ENCODE results near the gene NACA2. TPM values are rescaled to one million over a fixed set of nuclear protein-coding genes. Genes with fewer than 3 reads are reported as not detected.

NACA2 gene
- total RNA-seq, 1 experiment from 2014 or later = not detected

- DNase-seq = no peak
- H3F3A ChIP-seq (ENCODE audit: insufficient read depth, low read depth) = no peaks in the 10 kb centered on the region
- intact Hi-C loops (cut with micrococcal nuclease; ENCODE audit: unreplicated experiment) = no loop called here
- no peaks in the 10 kb centered on the region for H3K9me3 ChIP-seq (ENCODE audit: insufficient read depth, low read depth)
- BruUV-seq (replicated peaks) = no TSS peak
- no peaks in the 10 kb centered on the region for H3K27me3 ChIP-seq (ENCODE audit: insufficient read depth, low read depth)
- H4K20me1 ChIP-seq (ENCODE audit: insufficient read depth) = no peaks in the 10 kb centered on the region
- no peak overlapping the region for H3K4me2 ChIP-seq
- no peaks in the 10 kb centered on the region for H3K9me2 ChIP-seq (ENCODE audit: insufficient read depth)
- H2AFZ ChIP-seq = no peak overlapping the region
- H3K36me3 ChIP-seq (ENCODE audit: low read depth) = no peaks in the 10 kb centered on the region
- ChIA-PET CTCF (interaction anchor here (0.6 kb wide), 1 partner anchor 20 kb away, joined by 4 read pairs; no protein-coding TSS in a partner anchor), POLR2A (ENCODE audit: unreplicated experiment) (no interaction called here)
- no peaks in the 10 kb centered on the region for H3K79me2 ChIP-seq (ENCODE audit: low read depth)
- no peaks in the 10 kb centered on the region for H3K4me1 ChIP-seq (replicated peaks; ENCODE audit: insufficient read depth)
- no peak overlapping the region for H3K4me3 ChIP-seq
- no peak overlapping the region for H3K27ac ChIP-seq
- no peak for TF ChIP-seq EZH2 (IDR thresholded peaks at IDR 0.05; ENCODE audit: low read depth)
- no peak for TF ChIP-seq CTCF (conservative IDR thresholded peaks at IDR 0.05)
Observed at GRCh38 chr17:61581611-61582349, 9.2 kb downstream of the NACA2 start.

- CTCF ChIA-PET = no interaction called here
- H3K79me2 ChIP-seq (ENCODE audit: low read depth) = no peaks in the 10 kb centered on the region
- intact Hi-C loops (cut with micrococcal nuclease; ENCODE audit: unreplicated experiment) = no loop called here
- no peak overlapping the region for H3K4me2 ChIP-seq
- peaks cover 5% of the 10 kb centered on the region; the same call in 1 of the 2 replicates for H3K4me1 ChIP-seq (replicated peaks; ENCODE audit: insufficient read depth)
- H2AFZ ChIP-seq = no peak overlapping the region
- no peak overlapping the region for H3K4me3 ChIP-seq
- H3K9me3 ChIP-seq (ENCODE audit: insufficient read depth, low read depth) = no peaks in the 10 kb centered on the region
- no peaks in the 10 kb centered on the region for H3K36me3 ChIP-seq (ENCODE audit: low read depth)
- no peaks in the 10 kb centered on the region for H3K9me2 ChIP-seq (ENCODE audit: insufficient read depth)
- POLR2A ChIA-PET (ENCODE audit: unreplicated experiment) = interaction anchor here (0.6 to 0.7 kb wide), 2 partner anchors 842 to 1188 kb away, joined by 4 to 9 read pairs; partner anchors contain the start of gene USP32
- no peak for DNase-seq
- BruUV-seq (replicated peaks) = no TSS peak
- TF ChIP-seq EZH2 (IDR thresholded peaks at IDR 0.05; ENCODE audit: low read depth) (no peak), CTCF (conservative IDR thresholded peaks at IDR 0.05) (no peak)
- no peak overlapping the region for H3K27ac ChIP-seq
- no peaks in the 10 kb centered on the region for H3F3A ChIP-seq (ENCODE audit: insufficient read depth, low read depth)
- no peaks in the 10 kb centered on the region for H4K20me1 ChIP-seq (ENCODE audit: insufficient read depth)
- H3K27me3 ChIP-seq (ENCODE audit: insufficient read depth, low read depth) = no peaks in the 10 kb centered on the region
Observed at GRCh38 chr17:61580502-61580901, 10.5 kb downstream of the NACA2 start.

GRCh38 chr17:61579961-61580360 is 11.1 kb downstream of the NACA2 start:
- CTCF ChIA-PET = no interaction called here
- intact Hi-C loops (cut with micrococcal nuclease; ENCODE audit: unreplicated experiment) = loop anchor here (10.0 kb wide), 1 partner anchor 855 kb away; no protein-coding TSS in a partner anchor
- TF ChIP-seq CTCF (conservative IDR thresholded peaks at IDR 0.05) (no peak), EZH2 (IDR thresholded peaks at IDR 0.05; ENCODE audit: low read depth) (no peak)

More at GRCh38 chr17:61579961-61580360, 11.1 kb downstream of the NACA2 start:
- Histone ChIP-seq H4K20me1 (ENCODE audit: insufficient read depth) (no peaks in the 10 kb centered on the region), H3K79me2 (ENCODE audit: low read depth) (no peaks in the 10 kb centered on the region), H3K4me2 (no peak overlapping the region), H3K36me3 (ENCODE audit: low read depth) (no peaks in the 10 kb centered on the region), H3K27ac (no peak overlapping the region), H3K9me2 (ENCODE audit: insufficient read depth) (no peaks in the 10 kb centered on the region), H3K4me1 (replicated peaks; ENCODE audit: insufficient read depth) (peaks cover 11% of the 10 kb centered on the region; the same call in 1 of the 2 replicates), H2AFZ (no peak overlapping the region), H3K9me3 (ENCODE audit: insufficient read depth, low read depth) (no peaks in the 10 kb centered on the region), H3F3A (ENCODE audit: insufficient read depth, low read depth) (no peaks in the 10 kb centered on the region), H3K4me3 (no peak overlapping the region), H3K27me3 (ENCODE audit: insufficient read depth, low read depth) (no peaks in the 10 kb centered on the region)
- POLR2A ChIA-PET (ENCODE audit: unreplicated experiment) = no interaction called here
- BruUV-seq (replicated peaks) = no TSS peak
- DNase-seq = no peak

Data from PC-9 (cell line).